ENCODE results near the gene PLSCR3.

The PLSCR3 gene

GRCh38 chr17:7382901-7383300 lies 11.4 kb downstream of the PLSCR3 start:
- TF ChIP-seq, protein P1, sequence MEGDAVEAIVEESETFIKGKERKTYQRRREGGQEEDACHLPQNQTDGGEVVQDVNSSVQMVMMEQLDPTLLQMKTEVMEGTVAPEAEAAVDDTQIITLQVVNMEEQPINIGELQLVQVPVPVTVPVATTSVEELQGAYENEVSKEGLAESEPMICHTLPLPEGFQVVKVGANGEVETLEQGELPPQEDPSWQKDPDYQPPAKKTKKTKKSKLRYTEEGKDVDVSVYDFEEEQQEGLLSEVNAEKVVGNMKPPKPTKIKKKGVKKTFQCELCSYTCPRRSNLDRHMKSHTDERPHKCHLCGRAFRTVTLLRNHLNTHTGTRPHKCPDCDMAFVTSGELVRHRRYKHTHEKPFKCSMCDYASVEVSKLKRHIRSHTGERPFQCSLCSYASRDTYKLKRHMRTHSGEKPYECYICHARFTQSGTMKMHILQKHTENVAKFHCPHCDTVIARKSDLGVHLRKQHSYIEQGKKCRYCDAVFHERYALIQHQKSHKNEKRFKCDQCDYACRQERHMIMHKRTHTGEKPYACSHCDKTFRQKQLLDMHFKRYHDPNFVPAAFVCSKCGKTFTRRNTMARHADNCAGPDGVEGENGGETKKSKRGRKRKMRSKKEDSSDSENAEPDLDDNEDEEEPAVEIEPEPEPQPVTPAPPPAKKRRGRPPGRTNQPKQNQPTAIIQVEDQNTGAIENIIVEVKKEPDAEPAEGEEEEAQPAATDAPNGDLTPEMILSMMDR (IDR thresholded peaks at IDR 0.05; ENCODE audit: low read depth, low read length, missing control alignments), result no peak
- DNase-seq (ENCODE audit: extremely low read depth, low read depth), result no peak
- no peak overlapping the region for H3K4me3 ChIP-seq (replicated peaks; ENCODE audit: low read depth, low read length)

DNA sequence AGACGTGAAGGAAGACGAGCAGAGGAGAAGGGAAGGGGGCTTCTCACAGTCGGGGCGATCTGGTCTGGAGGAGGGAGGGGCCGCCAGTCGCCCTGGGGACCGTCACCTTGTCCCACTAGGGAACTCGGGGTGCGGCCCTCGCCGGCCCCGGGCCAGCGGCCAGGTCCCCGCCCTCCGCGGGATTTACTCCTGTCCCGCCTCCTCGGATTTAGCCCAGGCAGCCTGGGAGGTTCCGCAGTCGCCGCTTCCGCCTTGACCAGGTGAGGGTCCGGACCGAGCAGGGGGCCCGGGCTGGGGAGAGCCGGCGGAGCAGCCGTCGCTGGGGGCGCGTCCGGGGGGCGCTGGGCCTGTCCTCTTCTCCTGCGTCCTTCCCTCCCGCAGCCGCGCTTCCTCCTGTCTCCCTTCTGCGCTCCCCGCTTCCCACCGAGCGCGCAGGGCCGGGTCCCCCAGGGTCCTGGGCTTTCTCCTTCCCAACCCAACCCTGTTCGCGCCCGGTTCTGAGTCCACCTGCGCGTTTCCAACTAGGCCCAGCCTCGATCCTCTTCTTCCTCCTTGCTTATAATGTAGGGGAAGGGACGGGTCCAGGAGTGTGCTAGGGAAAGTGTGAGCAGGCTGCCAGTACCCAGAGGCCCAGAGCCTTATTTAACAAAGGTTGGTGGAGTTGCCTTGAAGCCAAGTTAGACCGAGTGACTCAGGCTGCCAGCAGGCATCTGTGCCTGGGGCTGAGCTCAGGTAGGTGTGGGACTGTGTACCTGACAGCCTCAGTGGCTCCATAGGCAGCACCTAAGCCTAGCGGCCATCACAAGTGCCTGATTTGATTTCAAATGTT lies 13.3 kb downstream of the PLSCR3 start, which contains the start of gene TNK1:
TSS of gene TNK1 (plus strand) at position 235 of the 829 bp plus-strand sequence. CDS start 1,838 bp downstream, outside the sequence.
- DNase-seq (ENCODE audit: extremely low read depth, low read depth), result no peak
- H3K4me3 ChIP-seq (replicated peaks; ENCODE audit: low read depth, low read length), result peak within 1 kb of the TSS; percentile 23
- TF ChIP-seq, protein P1 (IDR thresholded peaks at IDR 0.05; ENCODE audit: low read depth, low read length, missing control alignments), result no peak

GRCh38 chr17:7380321-7380720 lies 14.0 kb downstream of the PLSCR3 start:
- DNase-seq (ENCODE audit: extremely low read depth, low read depth), result no peak
- TF ChIP-seq, protein P1 (IDR thresholded peaks at IDR 0.05; ENCODE audit: low read depth, low read length, missing control alignments), result no peak
- H3K4me3 ChIP-seq (replicated peaks; ENCODE audit: low read depth, low read length), result no peak overlapping the region; the same call in 1 of the 2 replicates

DNA sequence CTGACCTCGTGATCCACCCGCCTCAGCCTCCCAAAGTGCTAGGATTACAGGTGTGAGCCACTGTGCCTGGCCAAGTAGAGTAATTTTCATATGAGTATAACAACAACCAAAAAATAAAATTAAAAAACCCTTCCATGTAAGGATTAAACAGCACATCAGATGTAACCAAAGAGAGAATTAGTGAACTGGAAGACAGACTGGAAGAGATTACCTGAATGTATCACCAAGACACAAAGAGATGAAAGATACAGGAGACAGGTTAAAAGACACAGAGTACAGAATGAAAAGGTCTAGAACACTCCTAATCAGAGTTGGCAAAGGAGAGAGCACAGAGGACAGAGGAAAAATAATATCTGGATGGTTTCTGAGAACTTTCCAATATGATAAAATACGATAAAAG lies 15.2 kb downstream of the PLSCR3 start:
- no peak overlapping the region for H3K4me3 ChIP-seq (replicated peaks; ENCODE audit: low read depth, low read length)
- no peak for DNase-seq (ENCODE audit: extremely low read depth, low read depth)
- TF ChIP-seq, protein P1 (IDR thresholded peaks at IDR 0.05; ENCODE audit: low read depth, low read length, missing control alignments), result no peak

GRCh38 chr17:7374353-7374752 lies 20.0 kb downstream of the PLSCR3 start:
- no peak overlapping the region for H3K4me3 ChIP-seq (replicated peaks; ENCODE audit: low read depth, low read length)
- TF ChIP-seq, protein P1 (IDR thresholded peaks at IDR 0.05; ENCODE audit: low read depth, low read length, missing control alignments), result no peak
- DNase-seq (ENCODE audit: extremely low read depth, low read depth), result no peak

DNA sequence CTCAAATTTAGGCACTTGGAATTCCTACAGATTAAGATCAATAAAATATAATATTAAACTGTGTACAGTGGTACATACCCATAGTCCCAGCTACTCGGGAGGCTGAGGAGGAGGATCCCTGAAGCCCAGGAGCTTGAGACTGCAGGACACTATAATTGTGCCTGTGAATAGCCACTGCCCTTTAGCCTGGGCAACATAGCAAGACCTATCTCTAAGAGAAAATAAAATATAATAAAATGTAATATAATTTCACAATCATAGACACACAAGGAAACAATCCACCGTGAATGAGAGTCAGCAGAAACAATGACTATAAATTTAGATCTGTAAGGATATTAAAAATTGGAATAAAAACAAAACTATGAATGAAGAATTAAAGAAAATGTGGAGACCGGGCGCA lies 23.5 kb downstream of the PLSCR3 start:
- no peak for DNase-seq (ENCODE audit: extremely low read depth, low read depth)
- TF ChIP-seq, protein P1 (IDR thresholded peaks at IDR 0.05; ENCODE audit: low read depth, low read length, missing control alignments), result no peak
- no peak overlapping the region for H3K4me3 ChIP-seq (replicated peaks; ENCODE audit: low read depth, low read length)

All from HFF-Myc (cell line).